ENCODE data around the gene NMD3.
"Not testable (repeated sequence)": the region's sequence is repeated elsewhere in the genome, so short reads cannot be mapped to it uniquely, and the experiment has no call there.

NMD3 gene

DNA sequence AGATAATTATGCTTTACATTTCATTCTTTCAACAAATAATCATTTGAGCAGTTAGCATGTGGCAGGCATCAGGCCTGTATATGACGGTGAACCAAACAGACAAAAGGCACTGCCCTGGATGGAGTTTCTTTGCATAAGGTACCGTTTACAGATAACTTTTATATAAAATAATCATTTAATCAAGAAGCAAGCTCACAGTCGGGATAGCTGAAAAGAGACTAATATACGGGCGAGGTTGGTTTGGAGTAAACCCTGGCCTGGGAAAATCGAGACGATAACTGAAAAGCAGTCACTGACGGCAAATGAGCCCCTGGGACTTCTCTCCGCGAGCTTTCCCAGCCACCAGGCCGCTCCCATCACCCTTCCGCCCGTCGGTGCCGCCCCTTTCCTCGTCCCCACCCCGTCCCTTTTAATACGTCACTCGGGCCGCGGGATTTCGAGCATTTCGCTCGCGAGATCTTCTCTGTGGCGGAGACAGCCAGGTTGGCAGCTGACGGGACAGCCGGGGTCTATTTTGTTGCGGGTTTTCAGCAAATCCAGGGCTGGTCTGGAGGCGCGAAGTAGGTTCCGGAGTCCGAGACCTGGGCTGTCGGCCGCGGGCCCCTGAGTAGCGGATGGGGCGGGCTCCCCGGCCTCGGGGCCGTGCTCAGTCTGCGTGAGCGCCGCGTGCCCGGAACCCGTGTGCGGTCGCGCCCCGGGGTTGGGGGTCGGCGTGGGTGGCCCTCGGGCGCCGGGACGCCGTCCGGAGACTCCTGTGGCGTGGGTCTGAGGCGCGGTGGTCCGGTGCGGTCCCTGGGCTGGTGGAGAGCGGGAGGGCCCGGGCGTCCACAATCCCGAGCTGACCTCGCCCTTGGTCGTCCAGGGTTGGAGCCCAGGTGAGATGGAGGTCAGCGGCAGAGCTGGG, at the start of gene NMD3:
TSS of gene NMD3 (plus strand) at position 462 of the 904 bp plus-strand sequence. CDS start 703 bp downstream, outside the sequence.
- peak; percentile 96 for DNase-seq

DNA sequence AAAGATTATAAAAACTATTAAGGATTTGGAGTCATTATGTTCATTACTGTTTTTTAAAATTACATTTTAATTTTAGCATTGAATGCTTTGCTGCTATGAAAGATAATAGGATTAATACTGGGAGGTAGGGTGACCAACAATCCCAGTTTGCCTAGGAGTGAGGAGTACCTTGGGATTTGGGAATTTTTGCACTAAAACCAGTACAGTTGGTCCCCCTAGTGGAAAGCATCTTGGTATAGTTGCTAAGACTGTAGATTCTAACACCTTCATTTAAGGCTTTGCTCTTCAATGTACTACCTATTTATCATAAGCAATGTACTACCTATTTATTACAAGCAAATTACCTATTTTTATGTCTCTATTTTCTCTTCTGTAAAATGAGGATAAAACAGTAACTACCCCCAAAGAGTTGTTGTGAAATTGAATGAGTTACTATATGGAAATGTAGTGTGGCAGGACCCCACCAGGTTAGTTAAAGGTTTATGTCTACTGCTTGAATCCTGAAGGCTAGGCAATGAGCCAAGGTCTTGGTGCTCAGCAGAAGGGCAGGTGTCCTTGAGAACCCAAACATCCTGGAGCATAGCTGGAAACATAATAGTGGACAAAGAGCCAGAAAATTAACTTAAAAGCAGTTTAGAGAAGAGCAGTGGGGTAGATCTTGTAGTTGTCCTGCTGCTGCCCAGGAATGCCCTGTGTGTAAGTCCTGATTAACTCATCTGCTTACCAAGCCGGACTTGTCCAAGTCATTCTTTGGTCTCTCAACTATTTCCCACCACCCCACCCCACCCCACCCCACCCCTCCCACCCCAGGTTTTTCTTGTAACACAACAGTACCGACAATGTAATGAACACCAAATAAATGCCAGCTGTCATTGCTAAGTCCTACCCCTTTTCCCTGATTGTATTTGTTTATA, 49.2 kb upstream of the NMD3 start:
- peak; percentile 38 for DNase-seq

DNA sequence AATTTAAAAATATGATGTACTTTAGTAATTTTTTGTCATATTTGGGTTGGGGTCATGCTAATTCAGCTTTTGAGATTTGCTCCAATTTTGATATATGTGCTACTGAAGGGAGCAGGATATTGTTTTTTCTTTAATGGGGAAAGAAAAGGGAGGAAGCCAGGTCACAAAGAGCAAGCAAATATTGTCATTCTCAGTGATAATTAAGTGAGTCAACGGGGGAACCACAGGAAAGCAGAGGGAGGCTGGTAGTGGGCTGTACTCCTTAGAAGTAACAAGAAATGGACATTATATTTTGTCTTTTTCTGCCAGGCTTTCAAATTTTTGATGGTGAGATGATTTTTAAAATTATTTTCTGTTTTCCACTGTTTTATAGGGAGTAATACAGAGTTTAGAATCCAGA, 45.6 kb upstream of the NMD3 start:
- peak; percentile 20 for DNase-seq

DNA sequence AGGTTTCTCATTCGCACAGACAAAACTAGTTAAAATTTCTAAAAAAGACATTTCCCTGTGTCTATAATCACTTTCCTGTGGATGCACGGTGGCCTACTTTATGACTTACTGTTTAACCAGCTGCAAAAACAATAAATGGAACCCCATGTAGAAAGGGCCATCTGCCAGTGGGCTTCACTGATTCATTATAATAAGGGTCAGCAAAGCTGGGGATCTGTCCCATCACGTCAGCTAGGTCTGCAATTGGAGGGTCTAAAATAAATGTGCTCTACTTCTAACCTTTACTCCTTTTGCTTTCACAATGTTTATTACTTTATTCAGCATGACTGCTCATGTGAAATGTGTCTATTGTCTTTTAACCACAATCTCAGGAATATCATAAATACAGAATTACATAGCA, 43.1 kb upstream of the NMD3 start:
- DNase-seq, result peak; percentile 94

DNA sequence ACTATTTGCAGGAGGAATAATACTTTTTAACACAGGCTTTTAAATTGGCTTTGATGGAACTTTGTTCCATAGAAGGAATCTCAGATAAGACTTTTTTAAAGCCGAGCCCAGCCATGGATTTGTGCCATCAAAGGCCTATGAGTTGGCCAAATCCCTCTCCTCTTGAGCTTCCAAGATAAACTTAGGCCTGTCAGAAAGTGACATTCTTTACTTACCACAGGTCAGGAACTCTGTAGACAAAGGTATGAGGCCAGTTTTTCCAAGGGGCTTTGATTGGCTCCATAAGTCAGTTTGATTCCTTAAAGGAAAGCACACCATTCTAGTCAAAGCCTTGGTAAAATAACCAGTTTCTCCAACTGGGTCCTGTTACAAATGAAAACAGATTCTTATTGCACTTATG, 39.7 kb upstream of the NMD3 start:
- DNase-seq, result not testable (repeated sequence)

DNA sequence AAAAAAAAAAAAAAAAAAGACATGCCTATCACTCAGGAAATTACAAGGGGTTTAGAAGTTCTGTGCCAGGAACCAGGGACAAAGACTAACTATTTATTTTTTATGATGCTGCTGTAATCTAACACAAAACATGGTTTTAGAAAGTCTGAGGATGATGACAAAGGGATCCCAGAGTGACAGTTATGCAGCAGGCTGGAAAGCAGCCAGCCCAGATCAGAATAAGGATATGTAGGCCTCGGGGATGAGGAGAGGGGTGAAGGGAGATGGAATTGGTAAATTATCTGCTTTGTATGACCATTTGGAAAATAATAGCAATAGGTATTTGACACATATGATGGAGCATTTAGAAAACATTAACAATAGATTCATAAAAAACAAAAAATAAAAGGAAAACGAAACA, 34.1 kb upstream of the NMD3 start:
- DNase-seq, result peak; percentile 66

DNA sequence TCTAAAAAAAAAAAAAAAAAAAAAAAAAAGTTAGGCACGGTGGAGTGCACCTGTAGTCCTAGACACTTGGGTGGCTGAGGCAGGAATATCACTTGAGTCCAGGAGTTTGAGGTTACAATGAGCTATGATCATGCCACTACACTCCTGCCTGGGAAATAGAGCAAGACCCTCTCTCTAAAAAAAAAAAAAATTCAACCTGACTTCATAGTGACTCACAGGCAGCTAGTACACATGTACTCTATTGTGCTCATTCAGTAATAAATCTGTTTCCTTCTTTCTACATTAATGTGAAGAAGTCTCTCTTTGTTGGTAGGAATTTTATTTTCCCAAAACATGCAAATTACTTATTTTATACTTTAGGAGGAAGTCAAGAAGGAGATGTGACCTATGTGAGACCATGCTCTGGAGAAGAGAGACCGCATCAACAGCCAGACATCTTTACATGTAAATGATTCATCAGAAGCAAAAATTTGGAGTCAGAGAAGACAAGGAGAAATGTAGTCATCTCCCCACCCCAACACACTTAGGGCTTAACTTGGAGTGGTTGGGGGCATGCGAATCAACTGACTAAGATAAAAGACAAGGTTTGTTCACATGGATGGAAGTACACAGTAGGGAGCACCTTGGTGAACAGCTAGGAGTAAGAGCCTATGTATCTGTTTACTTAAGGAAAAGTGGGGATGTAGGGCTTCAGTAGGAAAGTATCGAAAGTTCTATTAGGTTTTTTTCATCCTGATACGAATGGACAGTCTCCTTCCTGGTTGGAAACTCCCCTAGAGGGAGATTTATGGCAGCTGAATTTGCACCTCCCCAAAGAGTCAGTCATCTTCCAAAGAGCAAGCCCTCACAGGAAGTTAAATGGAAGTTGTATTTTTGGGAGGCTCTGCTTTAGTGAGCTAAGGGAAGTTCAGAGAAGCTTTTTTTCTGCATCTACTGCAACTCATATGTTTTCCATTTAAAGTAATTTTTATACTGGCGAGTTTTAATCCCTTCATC, 23.0 kb upstream of the NMD3 start:
- DNase-seq, result no peak

DNA sequence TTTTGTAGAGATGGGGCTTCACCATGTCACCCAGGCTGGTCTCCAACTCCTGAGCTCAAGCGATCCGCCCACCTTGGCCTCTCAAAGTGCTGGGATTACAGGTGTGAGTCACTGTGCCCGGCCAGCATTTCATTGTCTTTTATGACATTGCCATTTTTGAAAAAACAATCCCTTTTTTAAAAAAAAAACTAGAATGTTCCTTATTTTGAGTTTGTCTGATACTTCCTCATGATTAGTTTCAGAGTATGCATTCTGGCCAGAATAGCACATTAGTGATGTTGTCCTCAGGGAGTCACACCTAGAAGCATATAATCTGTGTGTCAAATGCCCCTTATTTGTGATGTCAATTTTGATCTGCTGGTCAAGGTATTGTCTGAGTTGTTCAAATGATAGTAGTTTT, 21.2 kb upstream of the NMD3 start:
- DNase-seq, result no peak

DNA sequence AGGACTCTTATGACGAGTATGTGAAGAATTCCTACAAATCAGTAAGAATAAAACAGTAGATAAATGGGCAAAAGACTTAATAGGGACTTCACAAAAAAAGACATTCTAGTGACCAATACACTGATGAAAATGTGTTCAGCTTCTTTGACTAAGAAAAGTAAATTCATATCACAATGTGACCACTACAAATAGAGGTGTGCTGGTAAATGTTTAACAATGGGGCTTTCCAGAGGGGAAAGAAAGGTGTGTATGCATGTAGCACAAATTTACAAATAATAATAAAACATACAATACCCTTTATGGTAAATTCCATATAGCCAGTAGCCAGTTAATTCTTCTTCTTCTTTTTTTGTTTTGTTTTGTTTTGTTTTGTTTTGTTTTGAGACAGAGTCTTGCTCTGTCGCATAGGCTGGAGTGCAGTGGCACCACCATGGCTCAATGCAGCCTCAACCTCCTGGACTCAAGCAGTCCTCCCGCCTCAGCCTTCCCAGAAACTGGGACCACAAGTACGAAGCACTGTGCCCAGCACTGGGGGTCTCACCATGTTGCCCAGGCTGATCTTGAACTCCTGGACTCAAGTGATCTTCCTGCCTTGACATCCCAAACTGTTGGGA, 17.5 kb upstream of the NMD3 start:
- DNase-seq, result no peak

DNA sequence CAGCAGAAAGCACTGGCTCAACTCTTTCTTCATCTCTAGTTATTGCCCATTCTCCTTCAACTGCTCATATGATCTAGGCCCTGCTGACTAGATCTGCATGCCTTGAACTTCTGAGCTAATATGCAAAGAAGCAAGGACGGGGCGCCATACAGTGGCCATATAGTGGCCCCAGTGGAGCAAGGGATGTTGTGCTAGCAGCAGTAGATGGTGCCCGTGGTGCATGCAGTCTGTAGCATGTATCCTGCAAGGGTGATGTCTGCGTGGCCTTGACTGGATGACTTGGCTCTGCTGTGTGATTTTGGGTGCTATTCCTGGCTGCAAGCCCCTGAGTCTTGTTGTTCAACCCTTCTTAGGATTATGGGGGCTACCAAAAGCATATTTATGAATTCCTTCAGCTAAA, 12.2 kb upstream of the NMD3 start:
- no peak for DNase-seq

DNA sequence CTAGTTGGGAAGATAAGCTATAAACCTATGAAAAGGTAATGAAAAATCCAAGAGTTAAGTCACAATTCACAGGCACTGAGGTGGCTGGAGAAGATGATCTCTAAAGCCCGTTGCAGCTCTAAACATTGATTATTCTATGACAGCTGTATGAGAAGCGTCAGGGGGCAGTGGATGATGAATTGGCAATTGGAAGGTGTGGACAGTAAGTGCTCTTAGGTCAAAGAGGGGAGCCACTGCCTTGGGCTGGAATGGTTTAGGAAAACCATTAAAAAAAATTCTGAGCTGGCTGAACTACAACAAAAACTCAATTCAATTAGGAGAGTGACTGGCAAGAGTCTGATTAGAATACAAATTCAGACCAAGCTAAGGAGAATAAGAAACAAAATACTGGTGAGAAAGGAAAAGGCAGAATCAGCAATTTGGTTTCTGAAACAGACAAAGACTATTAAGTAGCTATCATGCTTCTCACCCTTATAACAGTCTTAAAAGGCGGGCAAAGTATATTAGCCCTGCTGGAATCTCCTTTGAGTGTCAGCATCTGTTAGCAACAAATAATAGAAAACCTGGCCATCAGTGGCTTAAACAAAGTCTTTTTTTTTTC, 8.8 kb upstream of the NMD3 start:
- no peak for DNase-seq

DNA sequence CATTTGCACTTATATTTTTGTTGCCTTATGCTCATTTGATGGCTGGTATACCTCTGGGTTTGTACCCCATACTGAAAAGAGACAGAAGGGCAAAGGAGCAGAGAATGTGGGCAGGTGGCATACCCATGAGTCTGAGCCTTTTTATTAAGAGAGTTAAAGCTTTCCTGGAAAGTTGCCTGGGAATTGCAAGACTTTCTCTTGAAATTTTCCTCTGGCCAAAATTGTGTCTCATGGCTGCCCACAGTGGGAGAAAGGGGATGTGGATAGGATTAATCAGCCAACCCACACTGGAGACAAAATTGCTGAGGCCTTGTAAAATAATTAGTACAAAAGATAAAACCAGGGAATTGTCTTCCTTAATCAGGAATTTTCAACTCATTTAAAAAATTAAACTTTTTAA, 8.2 kb upstream of the NMD3 start:
- no peak for DNase-seq

DNA sequence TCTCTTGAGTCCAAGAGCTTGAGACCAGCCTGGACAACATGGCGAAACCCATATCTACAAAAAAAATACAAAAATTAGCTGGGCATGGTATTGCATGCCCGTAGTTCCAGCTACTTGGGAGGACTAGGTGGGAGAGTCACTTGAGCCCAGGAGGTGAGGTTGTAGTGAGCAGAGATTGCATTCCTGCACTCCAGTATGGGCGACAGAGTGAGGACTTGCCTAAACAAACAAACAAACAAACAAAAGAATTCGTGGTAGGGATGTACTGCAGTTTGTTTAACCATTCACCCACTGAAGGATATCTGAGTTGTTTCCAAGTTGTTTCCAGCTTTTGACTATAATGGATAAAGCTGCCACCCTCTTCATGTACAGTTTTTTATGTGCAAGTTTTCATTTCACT, 7.5 kb upstream of the NMD3 start:
- DNase-seq, result no peak

DNA sequence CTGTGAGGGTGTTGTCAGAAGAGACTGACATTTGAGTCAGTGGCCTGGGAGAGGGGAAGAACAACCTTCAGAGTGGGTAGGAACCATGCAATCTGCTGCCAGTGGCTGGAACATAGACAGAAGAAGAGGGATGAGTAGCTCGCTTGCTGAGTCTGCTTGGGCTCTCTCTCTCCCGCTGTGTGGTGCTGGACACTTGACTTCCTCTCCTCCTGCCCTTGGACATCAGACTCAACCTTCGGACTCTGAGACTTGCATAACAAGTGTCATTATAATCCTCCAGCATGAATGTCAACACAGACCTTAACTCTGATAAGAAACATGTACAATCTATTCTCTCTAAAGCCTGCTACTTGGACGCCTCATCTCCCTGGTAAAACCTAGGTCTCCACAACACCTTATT, 5.9 kb upstream of the NMD3 start:
- DNase-seq, result no peak

DNA sequence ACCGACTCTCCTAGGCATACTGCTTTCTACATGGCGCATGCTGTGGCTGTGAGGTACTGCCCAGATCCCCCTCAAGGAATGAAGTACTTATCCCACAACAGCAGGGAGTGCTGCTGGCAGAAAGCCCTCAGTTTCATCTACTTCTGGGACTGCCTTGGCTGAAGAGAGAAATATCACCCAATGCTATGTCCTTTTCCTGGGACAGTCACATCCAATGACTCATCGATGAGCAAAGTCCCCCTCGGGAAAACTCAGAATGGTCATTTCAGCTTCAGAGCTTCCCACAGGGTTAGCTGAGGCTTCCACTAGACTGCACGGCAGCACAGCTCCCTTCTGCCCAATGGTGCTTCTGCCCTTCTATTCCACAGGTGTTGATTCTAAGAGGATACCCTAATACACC, 3.6 kb upstream of the NMD3 start:
- no peak for DNase-seq

DNA sequence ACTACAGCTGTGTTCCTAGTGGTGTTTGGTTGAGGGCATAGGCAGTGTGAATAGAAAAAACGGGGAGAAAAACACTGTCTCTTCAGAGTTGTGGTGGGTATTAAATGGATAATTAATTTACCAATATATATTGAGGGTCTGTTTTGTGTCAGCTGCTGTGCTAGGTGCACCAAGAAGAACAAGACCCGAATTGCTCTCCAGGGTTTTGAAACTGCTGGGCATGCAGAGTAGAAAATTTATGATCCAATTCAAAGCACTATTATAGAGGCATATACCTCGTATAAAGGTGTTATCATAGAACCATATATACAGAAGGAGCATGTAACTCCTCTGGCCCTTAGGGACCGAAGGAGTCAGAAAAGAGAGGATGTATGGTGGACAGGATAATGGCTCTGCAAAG, 1.6 kb upstream of the NMD3 start:
- DNase-seq, result no peak

DNA sequence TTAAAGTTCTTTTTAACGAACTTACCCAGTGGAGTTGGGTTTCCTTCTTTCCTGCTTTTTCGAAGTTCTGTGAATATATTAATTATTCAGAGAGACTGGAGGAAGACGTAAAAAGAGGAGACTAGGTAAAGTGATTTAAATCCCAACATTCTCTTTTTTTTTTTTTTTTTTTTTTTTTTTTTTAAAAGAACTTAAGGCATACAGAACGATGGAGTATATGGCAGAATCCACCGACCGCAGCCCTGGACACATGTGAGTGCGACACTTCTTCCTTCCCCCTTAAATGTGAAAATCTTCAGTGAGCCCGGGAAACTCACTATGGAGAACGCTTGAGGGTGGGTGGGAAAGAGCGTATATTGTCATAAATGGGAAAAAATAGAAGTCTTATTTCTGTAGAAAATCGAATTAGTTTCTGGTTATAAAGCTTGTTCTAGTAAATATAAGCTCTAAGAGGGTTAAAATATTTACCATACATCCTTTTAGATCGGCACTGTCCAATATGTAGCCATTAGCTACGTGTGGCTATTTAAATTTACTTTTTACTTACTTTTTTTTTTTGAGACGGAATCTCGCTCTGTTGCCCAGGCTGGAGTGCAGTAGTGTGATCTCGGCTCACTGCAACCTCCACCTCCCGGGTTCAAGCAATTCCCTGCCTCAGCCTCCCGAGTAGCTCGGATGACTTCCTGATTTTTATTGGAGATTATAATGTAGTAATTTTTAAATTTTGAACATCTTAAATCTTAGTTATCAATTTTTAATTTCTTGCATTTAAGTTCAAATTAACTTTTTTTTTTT, 892 bp downstream of the NMD3 start:
- no peak for DNase-seq

DNA sequence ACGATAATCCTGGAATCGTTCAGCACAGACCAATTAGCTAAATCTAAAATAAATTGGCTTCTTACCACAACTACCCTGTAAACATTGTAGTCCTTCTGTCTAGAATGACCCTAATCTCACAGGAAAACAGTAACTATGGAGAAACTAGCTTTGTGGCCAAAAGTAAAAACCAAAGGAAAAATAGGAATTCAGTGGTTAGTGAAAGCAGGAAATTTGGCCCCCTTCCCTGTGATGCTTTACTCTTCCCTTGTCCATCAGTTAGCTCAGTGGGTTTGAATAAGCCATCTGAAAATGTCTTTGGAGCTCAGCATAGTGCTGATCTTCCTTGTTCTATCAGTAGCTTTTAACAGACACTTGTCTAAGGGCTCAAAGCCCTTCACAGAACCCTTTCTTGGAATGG, 1.6 kb downstream of the NMD3 start:
- no peak for DNase-seq

DNA sequence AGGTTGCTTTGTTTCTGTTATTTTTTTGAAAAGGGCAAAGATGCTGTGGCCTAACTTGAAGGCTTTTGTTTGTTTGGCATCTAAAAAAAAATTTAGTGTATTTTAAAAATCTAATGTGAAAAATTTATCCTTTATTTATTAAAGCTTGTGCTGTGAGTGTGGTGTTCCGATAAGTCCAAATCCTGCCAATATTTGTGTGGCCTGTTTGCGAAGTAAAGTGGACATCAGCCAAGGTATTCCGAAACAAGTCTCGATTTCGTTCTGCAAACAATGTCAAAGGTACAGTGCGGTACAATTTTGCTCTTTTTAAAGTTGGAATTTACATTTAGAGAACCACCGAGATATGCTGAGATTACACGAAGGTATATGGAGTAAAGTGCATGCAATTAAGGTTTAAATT, 3.7 kb downstream of the NMD3 start:
- no peak for DNase-seq

DNA sequence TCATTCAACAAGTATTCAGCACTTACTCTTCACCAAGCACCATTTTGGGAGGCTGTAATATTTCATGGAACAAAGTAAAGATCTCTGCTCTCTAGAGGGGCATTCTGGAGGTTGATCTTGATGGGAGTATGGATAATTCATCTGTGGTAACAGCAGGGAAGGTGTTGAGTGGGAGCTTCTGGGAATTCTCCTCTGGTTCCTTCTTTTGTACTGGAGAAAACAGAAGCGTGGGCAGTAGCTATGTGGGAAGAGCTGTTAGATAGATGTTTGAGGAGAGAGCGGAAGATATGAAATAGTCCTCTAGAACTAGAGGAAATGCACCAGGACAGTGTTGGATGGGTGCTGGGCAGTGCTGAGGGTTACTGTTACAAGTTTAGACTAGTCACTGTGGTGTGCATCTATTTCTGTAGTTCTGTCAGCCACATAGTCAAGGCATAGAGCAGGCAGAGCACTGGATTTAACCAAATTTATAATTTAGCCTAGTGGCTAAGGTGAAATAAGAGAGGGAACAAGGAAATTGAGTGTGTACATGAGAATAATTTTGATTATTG, 9.6 kb downstream of the NMD3 start:
- DNase-seq, result no peak

DNA sequence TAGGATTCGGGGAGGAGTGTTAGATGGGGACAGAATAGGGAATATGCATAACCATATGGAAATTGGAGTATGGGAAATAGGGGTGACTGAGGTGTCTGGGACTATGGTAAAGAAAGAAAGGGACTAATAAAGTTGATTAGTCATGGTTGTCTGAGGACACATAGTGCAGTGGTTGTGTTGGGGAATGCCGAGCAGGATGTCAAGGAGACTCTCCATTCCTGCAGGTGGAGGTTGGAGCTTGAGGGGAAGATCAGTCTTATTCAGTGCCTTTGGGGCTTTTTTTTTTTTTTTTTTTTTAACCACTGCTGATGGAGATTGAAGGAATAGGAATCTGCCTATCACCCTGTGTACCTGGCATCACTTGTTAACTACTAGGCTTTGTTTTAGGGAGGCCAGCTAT, 10.8 kb downstream of the NMD3 start:
- DNase-seq, result no peak
